B cell (primary cell): ENCODE data around the gene ID1. TPM values are rescaled to one million over a fixed set of nuclear protein-coding genes. Genes with fewer than 3 reads are reported as not detected.

Experiments
- ATAC-seq: fragments of 200-7000 bp; cut with Tn5 transposase; one replicate; pipeline ENCODE4 v1.10.0; 2021; ENCODE audit warnings: low read depth, mild to moderate bottlenecking, moderate number of reproducible peaks, moderate library complexity
- CTCF ChIA-PET: fragments of 350-600 bp; sonication (Branson Sonifier 250); formaldehyde crosslinking; loops from one replicate; lab custom pipeline; 2021; ENCODE audit warnings: antibody characterized with exemption, inconsistent platforms; lab: Charles Lee
- POLR2A ChIA-PET: fragments of 350-600 bp; sonication (Branson Sonifier 250); formaldehyde crosslinking; loops from one replicate; lab custom pipeline; 2021; ENCODE audit warnings: antibody characterized with exemption; lab: Charles Lee
- DNase-seq: peaks from one replicate; pipeline ENCODE4 v3.0.0; 2013
- H2AFZ ChIP-seq: 2 replicates; pipeline ENCODE4 v1.6.1; 2012; ENCODE audit warnings: mild to moderate bottlenecking, low read depth, low read length; ENCODE audit not compliant: insufficient read depth, poor library complexity, severe bottlenecking
- H3K27ac ChIP-seq, 2 donors: 1 replicate in 1 of 2; 2 replicates in 1 of 2; pipeline ENCODE4 v1.5.1; 2012 to 2013; ENCODE audit warnings: low read length in 2 of 2, mild to moderate bottlenecking in 2 of 2, moderate library complexity in 1 of 2
- H3K27me3 ChIP-seq, 4 experiments: fragments of 200-600 bp in 1 of 4; sonication (generic) in 1 of 4; replicated peaks in 1 of 4; 1 replicate in 2 of 4; 2 replicates in 2 of 4; pipeline versions ENCODE4 v1.6.1 to v1.7.0; 2013 to 2016; ENCODE audit warnings: low read length in 3 of 4, mild to moderate bottlenecking in 2 of 4, mixed read lengths in 1 of 4, moderate library complexity in 1 of 4; ENCODE audit not compliant: insufficient read depth in 4 of 4, control insufficient read depth in 3 of 4; ENCODE audit errors: control extremely low read depth in 1 of 4
- H3K36me3 ChIP-seq, 2 experiments: replicated peaks in 1 of 2; 1 replicate in 1 of 2; 2 replicates in 1 of 2; pipeline versions ENCODE4 v1.6.1 to v1.7.1; 2013; ENCODE audit warnings: low read length in 1 of 2; ENCODE audit not compliant: insufficient read depth in 2 of 2, control insufficient read depth in 1 of 2; ENCODE audit errors: control extremely low read depth in 1 of 2, extremely low read depth in 1 of 2
- H3K4me1 ChIP-seq, 2 donors: fragments of 200-600 bp in 1 of 2; sonication (generic) in 1 of 2; 1 replicate in 1 of 2; 2 replicates in 1 of 2; pipeline versions ENCODE4 v1.5.1 to v1.6.1; 2013 to 2017; ENCODE audit warnings: low read length in 2 of 2; ENCODE audit not compliant: control insufficient read depth in 2 of 2, insufficient read depth in 2 of 2
- H3K4me2 ChIP-seq: replicated peaks from 2 replicates; pipeline ENCODE3; 2012; ENCODE audit warnings: mild to moderate bottlenecking, low read depth, low read length; ENCODE audit not compliant: poor library complexity, severe bottlenecking
- H3K4me3 ChIP-seq, 5 experiments: fragments of 200-600 bp in 1 of 5; sonication (generic) in 1 of 5; 1 replicate in 3 of 5; 2 replicates in 2 of 5; pipeline versions ENCODE4 v1.5.1 to v1.7.0; 2011 to 2016; ENCODE audit warnings: low read length in 4 of 5, mild to moderate bottlenecking in 4 of 5, low read depth in 2 of 5, control low read depth in 1 of 5, moderate library complexity in 1 of 5; ENCODE audit not compliant: insufficient read depth in 1 of 5; ENCODE audit errors: control extremely low read depth in 1 of 5, extremely low read depth in 1 of 5
- H3K79me2 ChIP-seq: fragments of 200-600 bp; sonication (generic); one replicate; pipeline ENCODE4 v1.6.0; 2016; ENCODE audit warnings: low read length; ENCODE audit not compliant: control insufficient read depth, insufficient read depth
- H3K9ac ChIP-seq: fragments of 200-600 bp; sonication (generic); 2 replicates; pipeline ENCODE4 v1.6.1; 2017; ENCODE audit warnings: mild to moderate bottlenecking, low read length, moderate library complexity
- H3K9me3 ChIP-seq, 3 donors: one replicate each; pipeline versions ENCODE4 v1.6.1 to v1.7.1; 2013; ENCODE audit warnings: low read length in 2 of 3; ENCODE audit not compliant: control insufficient read depth in 2 of 3, insufficient read depth in 1 of 3; ENCODE audit errors: control extremely low read depth in 1 of 3
- H4K20me1 ChIP-seq: 2 replicates; pipeline ENCODE4 v1.6.0; 2012; ENCODE audit warnings: mild to moderate bottlenecking, low read length; ENCODE audit not compliant: insufficient read depth, control insufficient read depth, poor library complexity, severe bottlenecking
- H3K27ac Mint-ChIP-seq: one replicate; pipeline ENCODE4 v1.8.0; 2021; ENCODE audit warnings: mixed read lengths
- H3K27me3 Mint-ChIP-seq: one replicate; pipeline ENCODE4 v1.8.0; 2021; ENCODE audit warnings: mixed read lengths
- H3K4me1 Mint-ChIP-seq: one replicate; pipeline ENCODE4 v1.8.0; 2021; ENCODE audit warnings: mixed read lengths
- H3K4me3 Mint-ChIP-seq: one replicate; pipeline ENCODE4 v1.8.0; 2021; ENCODE audit warnings: mixed read lengths
- H3K9me3 Mint-ChIP-seq: one replicate; pipeline ENCODE4 v1.8.0; 2022; ENCODE audit warnings: mixed read lengths; ENCODE audit not compliant: insufficient read depth
- CTCF ChIP-seq: fragments of 200-600 bp; IDR thresholded peaks from one replicate; pipeline ENCODE4 v1.8.0; 2022; ENCODE audit warnings: antibody characterized with exemption, mild to moderate bottlenecking
- EZH2 ChIP-seq: IDR thresholded peaks from 2 replicates; pipeline ENCODE4 v1.6.1; 2012; ENCODE audit warnings: borderline replicate concordance, low read depth, mild to moderate bottlenecking, moderate library complexity, low read length; ENCODE audit not compliant: insufficient read depth, poor library complexity, severe bottlenecking
- WGBS: methylation state at CpG from one replicate; pipeline ENCODE4 v1.1.5; 2013; ENCODE audit warnings: missing lambda C conversion rate; ENCODE audit not compliant: insufficient coverage; 5-methylcytosine and 5-hydroxymethylcytosine counted together
- intact Hi-C: fragments of 100-400 bp; cut with micrococcal nuclease; formaldehyde crosslinking; loops from one replicate; pipeline ENCODE4 v1.10.0; 2022
- polyA plus RNA-seq: library from polyadenylated mRNA; depleted of rRNA; stranded (reverse); fragments of >200 nt; gene quantifications from 2 replicates; pipeline ENCODE4 v1.2.3, GENCODE V29; 2012
- total RNA-seq, 2 donors: library from RNA; stranded (reverse); fragments of 120-200 nt in 1 of 2; gene quantifications; 1 replicate in 1 of 2; 2 replicates in 1 of 2; pipeline versions ENCODE4 v1.2.3 to v1.2.4, GENCODE V29; 2013 to 2022

Gene ID1
- total and polyA plus RNA-seq, 2 donors (not counting 1 experiment from before 2014, with no cell fraction given) = 4.4 to 68.2 TPM

GRCh38 chr20:31562241-31562640 is 42.8 kb upstream of the ID1 start:
- ChIA-PET CTCF (interaction anchor here (0.7 to 15.1 kb wide), 13 partner anchors 10 to 161 kb away, joined by 3 to 587 read pairs (median 7); partner anchors contain the start of genes BCL2L1 and ID1), POLR2A (interaction anchor here (0.9 to 1.1 kb wide), 2 partner anchors 50 to 161 kb away, joined by 3 read pairs; no protein-coding TSS in a partner anchor)
- Histone ChIP-seq H3K36me3 (peaks cover 9 to 42% of the 10 kb centered on the region in 2 experiments), H3K9ac (no peak overlapping the region), H3K4me3 (no peak overlapping the region), H3K4me1 (peaks cover 0 to 10% of the 10 kb centered on the region in 2 donors), H2AFZ (no peak overlapping the region), H4K20me1 (no peaks in the 10 kb centered on the region), H3K4me2 (no peak overlapping the region), H3K27me3 (no peaks in the 10 kb centered on the region), H3K9me3 (no peaks in the 10 kb centered on the region), H3K79me2 (no peaks in the 10 kb centered on the region), H3K27ac (no peak overlapping the region)
- DNase-seq (no peak), ATAC-seq (no peak)
- intact Hi-C loops = loop anchor here (2.0 kb wide), 1 partner anchor 161 kb away; the partner anchor contains the start of gene BCL2L1
- Mint-ChIP-seq H3K27me3 (no peaks in the 10 kb centered on the region), H3K9me3 (no peaks in the 10 kb centered on the region), H3K4me1 (peaks cover 9% of the 10 kb centered on the region), H3K4me3 (no peak overlapping the region), H3K27ac (no peak overlapping the region)
- WGBS = 100% methylated on average over 1 of the region's 1 CpG
- no peak for TF ChIP-seq EZH2
- TF ChIP-seq CTCF = no peak

GRCh38 chr20:31564284-31564683 is 40.8 kb upstream of the ID1 start:
- Mint-ChIP-seq H3K4me3 (no peak overlapping the region), H3K27ac (no peak overlapping the region), H3K9me3 (no peaks in the 10 kb centered on the region), H3K4me1 (peaks cover 9% of the 10 kb centered on the region), H3K27me3 (no peaks in the 10 kb centered on the region)
- no peak overlapping the region for H3K4me3 ChIP-seq
- POLR2A ChIA-PET = interaction anchor here (1.3 kb wide), 1 partner anchor 49 kb away, joined by 3 read pairs; no protein-coding TSS in a partner anchor
- TF ChIP-seq EZH2 = no peak
- TF ChIP-seq CTCF = no peak
- no peaks in the 10 kb centered on the region for H3K9me3 ChIP-seq
- CTCF ChIA-PET = interaction anchor here (0.6 to 15.1 kb wide), 3 partner anchors 12 to 102 kb away, joined by 3 to 587 read pairs (median 51); no protein-coding TSS in a partner anchor
- ATAC-seq = no peak
- H3K36me3 ChIP-seq = peaks cover 10 to 47% of the 10 kb centered on the region in 2 experiments
- no peaks in the 10 kb centered on the region for H3K79me2 ChIP-seq
- no peak overlapping the region for H2AFZ ChIP-seq
- H3K9ac ChIP-seq = no peak overlapping the region
- H3K27me3 ChIP-seq = no peaks in the 10 kb centered on the region
- H3K4me2 ChIP-seq = no peak overlapping the region
- H3K27ac ChIP-seq = no peak overlapping the region
- peaks cover 0 to 10% of the 10 kb centered on the region in 2 donors for H3K4me1 ChIP-seq
- intact Hi-C loops = no loop called here
- DNase-seq = no peak
- H4K20me1 ChIP-seq = no peaks in the 10 kb centered on the region
- WGBS = 98% methylated on average over 6 of the region's 6 CpGs
